Measurements from ENCODE around the gene SMC1B. TPM values are rescaled to one million over a fixed set of nuclear protein-coding genes. Genes with fewer than 3 reads are reported as not detected.

Gene SMC1B
- total and polyA plus RNA-seq, 4 donors: 0.02 to 0.05 TPM; not detected in 2

DNA sequence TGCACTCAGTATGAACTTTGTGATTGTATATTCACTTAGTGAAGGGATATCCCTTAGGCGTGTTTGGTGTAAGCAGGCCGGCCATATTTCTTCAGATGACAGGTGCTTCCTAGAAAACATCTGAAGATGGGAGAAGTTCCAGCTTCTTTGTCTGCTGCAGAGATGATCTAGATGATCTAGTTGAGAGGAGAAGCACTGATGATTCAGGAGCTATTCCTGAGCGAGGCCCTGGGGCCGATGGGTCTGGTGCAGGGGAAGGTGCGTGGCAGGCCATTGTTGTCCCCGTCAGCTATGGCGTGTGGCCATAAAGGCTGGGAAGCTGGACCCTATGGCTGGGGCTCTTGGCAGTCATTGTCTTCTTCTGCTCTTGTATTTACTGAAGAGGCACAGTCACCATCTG is 89.7 kb downstream of the SMC1B start:
- peaks cover 0 to 12% (median 6%) of the 10 kb centered on the region in 4 donors for H3K36me3 ChIP-seq (ENCODE audit: control insufficient read depth in 4 of 4, insufficient read depth in 3 of 4, low read depth in 1 of 4, low read length in 3 of 4)
- no peak for DNase-seq (ENCODE audit: low spot score)

GRCh38 chr22:45322873-45323525 is 90.4 kb downstream of the SMC1B start:
- Histone ChIP-seq H3K4me3 (ENCODE audit: low read depth in 1 of 3, low read length in 3 of 3) (peak overlapping the region in 1 of 3 donors; percentile 32), H3K4me1 (ENCODE audit: control insufficient read depth in 4 of 4, insufficient read depth in 4 of 4, low read length in 3 of 4) (peaks cover 0 to 7% (median 2%) of the 10 kb centered on the region in 4 donors), H3K36me3 (ENCODE audit: control insufficient read depth in 4 of 4, insufficient read depth in 3 of 4, low read depth in 1 of 4, low read length in 3 of 4) (peaks cover 0 to 12% (median 6%) of the 10 kb centered on the region in 4 donors), H3K9me3 (ENCODE audit: control insufficient read depth in 4 of 4, low read length in 3 of 4) (no peaks in the 10 kb centered on the region), H3K27ac (ENCODE audit: low read depth in 1 of 2, low read length in 2 of 2) (peak overlapping the region in 1 of 2 donors; percentile 15), H3K9ac (ENCODE audit: low read depth in 1 of 2, low read length in 2 of 2) (no peak overlapping the region), H3K27me3 (ENCODE audit: control insufficient read depth in 4 of 4, insufficient read depth in 4 of 4, low read length in 3 of 4) (no peaks in the 10 kb centered on the region)
- DNase-seq (ENCODE audit: low spot score): peak; percentile 52
- WGBS: 55% methylated on average over 24 of the region's 24 CpGs
- no peak for TF ChIP-seq MAX (IDR thresholded peaks at IDR 0.05)
- TF ChIP-seq FOXA2 (IDR thresholded peaks at IDR 0.05): peak; percentile 72
- TF ChIP-seq GABPA (IDR thresholded peaks at IDR 0.05 in 1 of 2, conservative IDR thresholded peaks at IDR 0.05 in 1 of 2): peak; percentile 26 to 75
- peak; percentile 33 for TF ChIP-seq SP1 (IDR thresholded peaks at IDR 0.05)
- TF ChIP-seq FOXA1 (IDR thresholded peaks at IDR 0.05): peak; percentile 21
- no peak for TF ChIP-seq HNF4G (IDR thresholded peaks at IDR 0.05)
- TF ChIP-seq RXRA (IDR thresholded peaks at IDR 0.05): peak; percentile 11 to 39
- peak in 1 of 2 donors; percentile 45 for TF ChIP-seq HNF4A (conservative IDR thresholded peaks at IDR 0.05)

More for the DNA sequence above, 89.7 kb downstream of the SMC1B start:
- Histone ChIP-seq H3K9me3 (ENCODE audit: control insufficient read depth in 4 of 4, low read length in 3 of 4) (no peaks in the 10 kb centered on the region), H3K27me3 (ENCODE audit: control insufficient read depth in 4 of 4, insufficient read depth in 4 of 4, low read length in 3 of 4) (no peaks in the 10 kb centered on the region), H3K9ac (ENCODE audit: low read depth in 1 of 2, low read length in 2 of 2) (no peak overlapping the region), H3K4me1 (ENCODE audit: control insufficient read depth in 4 of 4, insufficient read depth in 4 of 4, low read length in 3 of 4) (peaks cover 0 to 6% (median 3%) of the 10 kb centered on the region in 4 donors), H3K4me3 (ENCODE audit: low read depth in 1 of 3, low read length in 3 of 3) (no peak overlapping the region), H3K27ac (ENCODE audit: low read depth in 1 of 2, low read length in 2 of 2) (no peak overlapping the region)
- 83% methylated on average over 7 of the region's 7 CpGs for WGBS
- TF ChIP-seq EGR1 (IDR thresholded peaks at IDR 0.05; ENCODE audit: low read depth in 2 of 2) (no peak), REST (IDR thresholded peaks at IDR 0.05) (no peak), RXRA (IDR thresholded peaks at IDR 0.05) (no peak), TAF1 (conservative IDR thresholded peaks at IDR 0.05) (no peak), GABPA (IDR thresholded peaks at IDR 0.05 in 1 of 2, conservative IDR thresholded peaks at IDR 0.05 in 1 of 2) (no peak), ZBTB33 (IDR thresholded peaks at IDR 0.05) (no peak), FOXA2 (IDR thresholded peaks at IDR 0.05) (no peak)
